GM12865 (cell line): Measurements from ENCODE around the gene B4GALT6.

Source experiments
- DNase-seq: peaks from one replicate; pipeline ENCODE4 v3.0.0; 2010; ENCODE audit warnings: low read depth
- H3K4me3 ChIP-seq: 2 replicates; pipeline ENCODE4 v1.5.1; 2011; ENCODE audit warnings: mild to moderate bottlenecking, low read depth, low read length, control low read depth
- TF ChIP-seq, protein P1 (sequence below): IDR thresholded peaks from 2 replicates; pipeline ENCODE4 v1.5.1; 2011; ENCODE audit warnings: low read length, control low read depth, low read depth, inconsistent platforms; ENCODE audit not compliant: insufficient read depth; ENCODE audit errors: missing control alignments

Gene B4GALT6

DNA sequence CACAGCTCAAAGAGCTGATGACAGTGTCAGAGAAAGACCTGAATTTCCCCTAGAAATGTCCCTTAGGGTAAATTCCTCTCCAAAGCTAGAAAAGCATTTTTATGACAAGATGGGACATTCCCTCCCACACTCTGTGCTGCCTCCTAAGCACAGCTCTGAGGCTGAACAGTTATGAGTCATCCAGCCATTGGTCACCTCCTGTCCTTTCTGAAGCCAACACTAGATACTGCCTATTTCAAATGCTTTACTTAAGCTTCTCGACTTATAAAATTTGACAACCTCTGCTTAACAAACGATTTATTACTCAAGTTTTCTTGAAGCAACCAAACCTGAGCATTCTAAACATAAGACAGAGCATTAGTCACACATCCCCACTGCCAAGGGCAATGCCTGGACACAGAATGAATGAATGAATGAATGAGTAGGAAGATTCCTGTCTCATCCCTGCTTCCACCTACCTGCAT, 35.4 kb downstream of the B4GALT6 start:
- TF ChIP-seq, protein P1, sequence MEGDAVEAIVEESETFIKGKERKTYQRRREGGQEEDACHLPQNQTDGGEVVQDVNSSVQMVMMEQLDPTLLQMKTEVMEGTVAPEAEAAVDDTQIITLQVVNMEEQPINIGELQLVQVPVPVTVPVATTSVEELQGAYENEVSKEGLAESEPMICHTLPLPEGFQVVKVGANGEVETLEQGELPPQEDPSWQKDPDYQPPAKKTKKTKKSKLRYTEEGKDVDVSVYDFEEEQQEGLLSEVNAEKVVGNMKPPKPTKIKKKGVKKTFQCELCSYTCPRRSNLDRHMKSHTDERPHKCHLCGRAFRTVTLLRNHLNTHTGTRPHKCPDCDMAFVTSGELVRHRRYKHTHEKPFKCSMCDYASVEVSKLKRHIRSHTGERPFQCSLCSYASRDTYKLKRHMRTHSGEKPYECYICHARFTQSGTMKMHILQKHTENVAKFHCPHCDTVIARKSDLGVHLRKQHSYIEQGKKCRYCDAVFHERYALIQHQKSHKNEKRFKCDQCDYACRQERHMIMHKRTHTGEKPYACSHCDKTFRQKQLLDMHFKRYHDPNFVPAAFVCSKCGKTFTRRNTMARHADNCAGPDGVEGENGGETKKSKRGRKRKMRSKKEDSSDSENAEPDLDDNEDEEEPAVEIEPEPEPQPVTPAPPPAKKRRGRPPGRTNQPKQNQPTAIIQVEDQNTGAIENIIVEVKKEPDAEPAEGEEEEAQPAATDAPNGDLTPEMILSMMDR = no peak
- peak; percentile 91 for DNase-seq
- no peak overlapping the region for H3K4me3 ChIP-seq

GRCh38 chr18:31648458-31648857, 35.9 kb downstream of the B4GALT6 start:
- no peak for DNase-seq
- no peak overlapping the region for H3K4me3 ChIP-seq
- TF ChIP-seq, protein P1 = no peak

- H3K4me3 ChIP-seq = no peak overlapping the region
- TF ChIP-seq, protein P1 = no peak
- DNase-seq = no peak
Observed at GRCh38 chr18:31647127-31647753, 37.1 kb downstream of the B4GALT6 start.

GRCh38 chr18:31646332-31647126, 37.9 kb downstream of the B4GALT6 start:
- H3K4me3 ChIP-seq = no peak overlapping the region; the same call in 1 of the 2 replicates
- TF ChIP-seq, protein P1 = no peak
- peak; percentile 57 for DNase-seq

GRCh38 chr18:31645411-31645810, 39.0 kb downstream of the B4GALT6 start:
- H3K4me3 ChIP-seq = no peak overlapping the region
- no peak for DNase-seq
- TF ChIP-seq, protein P1 = no peak

- TF ChIP-seq, protein P1 = no peak
- no peak overlapping the region for H3K4me3 ChIP-seq
- no peak for DNase-seq
Observed at GRCh38 chr18:31643003-31643402, 41.4 kb downstream of the B4GALT6 start.
